K562 (cell line): ENCODE results near the gene AAR2. TPM values are rescaled to one million over a fixed set of nuclear protein-coding genes. Genes with fewer than 3 reads are reported as not detected.

Experiments used
- ATAC-seq: fragments of 200-7000 bp; cut with Tn5 transposase; 3 replicates; pipeline ENCODE4 v1.9.1; 2020; ENCODE audit warnings: moderate library complexity
- BruUV-seq: library from RNA; stranded (reverse); fragments of 400-500 nt; replicated peaks from 2 replicates; lab custom pipeline; 2021; lab: Mats Ljungman, UMichigan
- CTCF ChIA-PET: fragments of 300-600 bp; formaldehyde crosslinking; extraction: SDS; loops from one replicate; lab custom pipeline; 2021; ENCODE audit warnings: low intra/inter-chr PET ratio; lab: Yijun Ruan, JAX
- POLR2A ChIA-PET: fragments of 300-600, 350-650 bp; sonication (Branson Sonifier 250); formaldehyde crosslinking; extraction: SDS; loops from one replicate; lab custom pipeline; 2021; ENCODE audit warnings: antibody characterized with exemption, inconsistent platforms; lab: Yijun Ruan, JAX
- DNase-seq, 4 experiments: peaks; one replicate each; pipeline versions ENCODE4 v3.0.0 to v3.0.0-alpha.2; 2011 to 2018; ENCODE audit warnings: low spot score in 3 of 4, mixed read lengths in 3 of 4; ENCODE audit errors: extremely low read depth in 1 of 4
- FAIRE-seq: peaks from 2 replicates; lab custom pipeline; 2011; peaks lifted over from hg19 to GRCh38; lab: Jason Lieb, UNC
- H2AFZ ChIP-seq: 2 replicates; pipeline ENCODE4 v1.6.0; 2011; ENCODE audit warnings: low read depth, low read length, control low read depth, inconsistent platforms
- H3K27ac ChIP-seq: fragments of 200-600 bp; 3 replicates; pipeline ENCODE4 v1.8.0; 2011; ENCODE audit warnings: low read depth, mild to moderate bottlenecking, control low read depth, inconsistent platforms, low read length, moderate library complexity, mixed read lengths; ENCODE audit errors: extremely low read depth
- H3K27me3 ChIP-seq, 2 experiments: fragments of 300-600 bp in 1 of 2; 2 replicates in 1 of 2; 3 replicates in 1 of 2; pipeline versions ENCODE4 v1.6.0 to v1.8.0; 2011; ENCODE audit warnings: inconsistent platforms in 2 of 2, low read length in 2 of 2, mild to moderate bottlenecking in 1 of 2, mixed read lengths in 1 of 2, moderate library complexity in 1 of 2; ENCODE audit not compliant: control insufficient read depth in 2 of 2, insufficient read depth in 2 of 2
- H3K36me3 ChIP-seq: fragments of 300-600 bp; 3 replicates; pipeline ENCODE4 v1.8.0; 2011; ENCODE audit warnings: mild to moderate bottlenecking, low read length, inconsistent platforms; ENCODE audit not compliant: control insufficient read depth, insufficient read depth
- H3K4me1 ChIP-seq, 2 experiments: fragments of 200-600 bp in 1 of 2; replicated peaks in 1 of 2; 2 replicates in 1 of 2; 3 replicates in 1 of 2; pipeline versions ENCODE4 v1.5.1 to v1.8.0; 2011; ENCODE audit warnings: inconsistent platforms in 2 of 2, low read length in 2 of 2, mild to moderate bottlenecking in 1 of 2, mixed read lengths in 1 of 2, moderate library complexity in 1 of 2; ENCODE audit not compliant: control insufficient read depth in 2 of 2, insufficient read depth in 2 of 2
- H3K4me2 ChIP-seq: 2 replicates; pipeline ENCODE4 v1.6.1; 2011; ENCODE audit warnings: low read length, control low read depth, inconsistent platforms, mixed read lengths; ENCODE audit not compliant: insufficient read depth
- H3K4me3 ChIP-seq: fragments of 200-600 bp; sonication (generic), shearing (Covaris generic); 2 replicates; pipeline ENCODE4 v1.5.1; 2016; ENCODE audit warnings: control low read depth, inconsistent platforms
- H3K79me2 ChIP-seq: fragments of 200-600 bp; 3 replicates; pipeline ENCODE4 v1.8.0; 2011; ENCODE audit warnings: low read length, inconsistent platforms; ENCODE audit not compliant: control insufficient read depth, insufficient read depth
- H3K9ac ChIP-seq, 2 experiments: 2 replicates each; pipeline versions ENCODE4 v1.6.0 to v1.6.1; 2011; ENCODE audit warnings: low read depth in 2 of 2, low read length in 2 of 2, control low read depth in 1 of 2, inconsistent platforms in 1 of 2, mild to moderate bottlenecking in 1 of 2, mixed read lengths in 1 of 2; ENCODE audit not compliant: insufficient read depth in 1 of 2
- H3K9me1 ChIP-seq: one replicate; pipeline ENCODE4 v1.6.0; 2011; ENCODE audit warnings: inconsistent platforms, mild to moderate bottlenecking, low read length, moderate library complexity; ENCODE audit not compliant: control insufficient read depth, insufficient read depth
- H3K9me3 ChIP-seq: replicated peaks from 2 replicates; pipeline ENCODE4 v1.5.1; 2011; ENCODE audit warnings: low read depth, low read length, inconsistent platforms; ENCODE audit not compliant: control insufficient read depth, insufficient read depth
- H4K20me1 ChIP-seq: replicated peaks from 2 replicates; pipeline ENCODE4 v1.6.1; 2011; ENCODE audit warnings: low read length, inconsistent platforms, mixed read lengths; ENCODE audit not compliant: control insufficient read depth, insufficient read depth
- ESRRA ChIP-seq: fragments of 450-650 bp; IDR thresholded peaks from 2 replicates; pipeline ENCODE4 v1.6.1; 2014; ENCODE audit warnings: low read depth, mild to moderate bottlenecking, moderate library complexity, borderline replicate concordance
- FOXP1 ChIP-seq: sonication (generic); formaldehyde crosslinking; IDR thresholded peaks from 2 replicates; pipeline ENCODE4 v1.8.0; 2022; ENCODE audit warnings: mild to moderate bottlenecking, missing genetic modification reagents
- HMG20A ChIP-seq: fragments of 450-650 bp; formaldehyde crosslinking; conservative IDR thresholded peaks from 2 replicates; pipeline ENCODE4 v1.4.0; 2020; ENCODE audit warnings: mild to moderate bottlenecking, mixed read lengths
- MCM7 ChIP-seq, 2 experiments: fragments of 450-650 bp; IDR thresholded peaks; 2 replicates each; pipeline ENCODE4 v1.6.1; 2016 to 2018
- NR3C1 ChIP-seq: sonication (generic); formaldehyde crosslinking; IDR thresholded peaks from 2 replicates; pipeline ENCODE4 v1.8.1; 2022; ENCODE audit warnings: missing genetic modification reagents
- PHF21A ChIP-seq: fragments of 450-650 bp; IDR thresholded peaks from 2 replicates; pipeline ENCODE4 v1.6.1; 2017; ENCODE audit warnings: low read depth, borderline replicate concordance
- PML ChIP-seq: IDR thresholded peaks from 2 replicates; pipeline ENCODE4 v1.6.1; 2012; ENCODE audit warnings: low read length, inconsistent platforms
- POLR2AphosphoS2 ChIP-seq: IDR thresholded peaks from 2 replicates; pipeline ENCODE4 v1.6.1; 2012; ENCODE audit warnings: low read length, improper control_type of control experiment
- SMC3 ChIP-seq: conservative IDR thresholded peaks from 2 replicates; pipeline ENCODE4 v1.6.1; 2011; ENCODE audit warnings: low read depth, low read length, improper control_type of control experiment; ENCODE audit not compliant: insufficient read depth
- STAG1 ChIP-seq: sonication (generic); formaldehyde crosslinking; IDR thresholded peaks from 2 replicates; pipeline ENCODE4 v1.5.0; 2020; ENCODE audit warnings: missing genetic modification reagents, borderline replicate concordance
- TFAM ChIP-seq: fragments of 250-450 bp; sonication (Bioruptor Pico); conservative IDR thresholded peaks from 2 replicates; pipeline ENCODE4 v1.5.0; 2021; ENCODE audit warnings: mild to moderate bottlenecking, moderate library complexity
- TRIM28 ChIP-seq: fragments of 450-650 bp; IDR thresholded peaks from 2 replicates; pipeline ENCODE4 v1.6.1; 2017
- ZBED1 ChIP-seq: IDR thresholded peaks from 2 replicates; pipeline ENCODE4 v1.6.1; 2014
- ZKSCAN1 ChIP-seq: fragments of 150-350 bp; IDR thresholded peaks from 2 replicates; pipeline ENCODE4 v1.6.1; 2016; ENCODE audit warnings: low read depth, low read length
- ZNF263 ChIP-seq: sonication (generic); formaldehyde crosslinking; IDR thresholded peaks from 2 replicates; pipeline ENCODE4 v1.8.0; 2022; ENCODE audit warnings: mild to moderate bottlenecking, missing genetic modification reagents, borderline replicate concordance
- ZNF354B ChIP-seq: fragments of 250-450 bp; sonication (Bioruptor Pico); IDR thresholded peaks from 2 replicates; pipeline ENCODE4 v1.4.0; 2020
- ZNF583 ChIP-seq: fragments of 250-450 bp; sonication (Bioruptor Pico); IDR thresholded peaks from 2 replicates; pipeline ENCODE4 v1.4.0; 2020
- WGBS: fragments of 100-300 bp; shearing (Covaris generic); methylation state at CpG from one replicate; pipeline ENCODE4 v1.1.6; 2016; ENCODE audit warnings: low coverage, mixed read lengths; ENCODE audit not compliant: insufficient coverage; ENCODE audit errors: missing lambda C conversion rate; 5-methylcytosine and 5-hydroxymethylcytosine counted together
- in situ Hi-C: fragments of 300-500 bp; cut with MboI; formaldehyde crosslinking; loops from 4 replicates; pipeline ENCODE4 v1.15.0; 2018; ENCODE audit warnings: inconsistent platforms, mixed read lengths
- intact Hi-C: fragments of 100-400 bp; cut with micrococcal nuclease; formaldehyde crosslinking; loops from 2 replicates; pipeline ENCODE4 v1.14.2; 2022
- polyA plus RNA-seq, 8 experiments: library from polyadenylated mRNA; depleted of rRNA in 4 of 8; stranded (reverse) in 5 of 8; unstranded in 3 of 8; fragments of >200 nt; fragmentation: Nextera tagmentation in 2 of 8; fragmentation: Illumina TruSeq in 1 of 8; extraction: Ambion mirVana in 2 of 8; extraction: Trizol in 1 of 8; gene quantifications; 2 replicates each; pipeline versions ENCODE4 v1.2.1 to v1.2.3, GENCODE V29; 2011 to 2014; ENCODE audit warnings: inconsistent platforms in 1 of 8, missing spikeins in 1 of 8
- total RNA-seq, 7 experiments: library from RNA; depleted of rRNA in 6 of 7; stranded (reverse); fragments of >200 nt in 6 of 7; fragmentation: Illumina TruSeq in 2 of 7; extraction: Trizol in 2 of 7; gene quantifications; 2 replicates each; pipeline versions ENCODE4 v1.2.1 to v1.2.3, GENCODE V29; 2011 to 2021; ENCODE audit warnings: low replicate concordance in 1 of 7
- TF ChIP-seq, protein P1 (sequence below): IDR thresholded peaks from 2 replicates; pipeline ENCODE4 v1.6.1; 2011; ENCODE audit not compliant: insufficient read length; ENCODE audit errors: extremely low read depth
- TF ChIP-seq, protein P2 (sequence below): sonication (generic); formaldehyde crosslinking; IDR thresholded peaks from 2 replicates; pipeline ENCODE4 v1.5.0; 2020; ENCODE audit warnings: missing genetic modification reagents
- TF ChIP-seq, protein P3 (sequence below): sonication (generic); formaldehyde crosslinking; IDR thresholded peaks from 2 replicates; pipeline ENCODE4 v1.9.0; 2022; ENCODE audit warnings: mild to moderate bottlenecking, missing genetic modification reagents
- TF ChIP-seq, protein P4 (sequence below): IDR thresholded peaks from 2 replicates; pipeline ENCODE4 v1.6.1; 2016; ENCODE audit warnings: missing genetic modification characterization, missing compliant biosample characterization

AAR2 gene
- total and polyA plus RNA-seq, 9 of the 15 experiments (the other 6 are each of a cell fraction or from before 2014, with no cell fraction given) = 6.5 to 36.2 (median 24.7) TPM

DNA sequence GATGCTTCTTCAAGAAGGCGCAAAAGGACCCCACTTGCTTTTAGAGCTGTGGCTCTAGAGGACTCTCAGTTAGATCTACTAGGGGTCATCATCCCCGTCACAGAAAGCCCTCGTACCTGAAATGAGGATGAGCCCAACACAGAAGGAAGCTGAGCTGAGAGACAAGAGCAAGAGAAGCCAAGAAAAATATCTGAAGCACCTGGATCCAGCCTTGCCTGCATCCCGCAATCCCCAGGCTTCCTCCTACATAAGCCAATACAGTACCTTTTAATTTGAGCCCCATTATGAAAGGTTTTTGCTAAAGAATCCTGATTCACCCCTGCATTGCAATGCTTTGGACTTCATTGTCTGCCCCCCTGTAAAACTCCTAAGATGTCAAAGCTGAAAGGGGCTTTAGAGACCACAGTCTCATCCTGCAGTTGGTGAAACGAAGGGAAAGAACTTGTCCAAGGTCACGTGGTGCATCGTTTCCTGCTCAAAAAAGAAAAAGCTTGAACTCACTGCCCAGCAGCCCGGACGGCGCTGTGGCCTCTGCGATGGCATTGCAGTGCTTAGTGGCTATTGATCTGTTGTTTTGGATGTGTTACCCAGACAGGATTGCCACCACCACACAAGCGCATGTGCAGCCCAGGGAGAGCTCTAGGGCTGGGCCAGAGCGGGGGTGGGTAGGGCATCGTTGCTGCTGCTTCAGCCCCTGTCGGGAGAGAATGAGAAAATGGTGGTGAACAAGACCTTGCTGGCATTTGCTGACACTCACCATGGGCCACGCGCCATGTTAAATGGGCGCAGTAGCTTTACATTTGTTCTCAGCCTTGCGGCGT is 28.4 kb downstream of the AAR2 start:
- H3K4me1 ChIP-seq = peaks cover 0 to 7% of the 10 kb centered on the region in 2 experiments; a peak in 2 of 5 replicates
- peaks cover 18% of the 10 kb centered on the region; the same call in 1 of the 2 replicates for H4K20me1 ChIP-seq
- no peaks in the 10 kb centered on the region for H3K36me3 ChIP-seq
- H3K27me3 ChIP-seq = peaks cover 38 to 75% of the 10 kb centered on the region in 2 experiments; a peak in 4 of 5 replicates
- ChIA-PET CTCF (no interaction called here), POLR2A (interaction anchor here (0.7 to 1.3 kb wide), 2 partner anchors 11 to 20 kb away, joined by 3 to 4 read pairs; no protein-coding TSS in a partner anchor)
- FAIRE-seq (no peak), ATAC-seq (no peak), DNase-seq (no peak)
- in situ Hi-C loops (no loop called here), intact Hi-C loops (no loop called here)
- BruUV-seq = no TSS peak
- WGBS = 13% methylated on average over 20 of the region's 20 CpGs
- no peak overlapping the region for H3K27ac ChIP-seq
- no peak overlapping the region; a peak in 1 of 4 replicates for H3K9ac ChIP-seq
- no peak overlapping the region for H2AFZ ChIP-seq
- H3K9me1 ChIP-seq = no peaks in the 10 kb centered on the region
- no peaks in the 10 kb centered on the region for H3K9me3 ChIP-seq
- H3K4me2 ChIP-seq = no peak overlapping the region
- H3K79me2 ChIP-seq = no peaks in the 10 kb centered on the region
- no peak overlapping the region for H3K4me3 ChIP-seq
- TF ChIP-seq TFAM (CRISPR knock-in tag) (no peak), TRIM28 (no peak), PML (no peak), SMC3 (no peak), STAG1 (no peak), POLR2AphosphoS2 (no peak), ESRRA (no peak), HMG20A (CRISPR knock-in tag) (no peak), ZNF583 (no peak), PHF21A (no peak), MCM7 (IDR thresholded peaks at IDR 0.05) (no peak), NR3C1 (CRISPR knock-in tag) (no peak), ZNF354B (no peak), FOXP1 (CRISPR knock-in tag) (no peak), ZBED1 (no peak), ZNF263 (CRISPR knock-in tag) (no peak), ZKSCAN1 (no peak)
- TF ChIP-seq, protein P1, sequence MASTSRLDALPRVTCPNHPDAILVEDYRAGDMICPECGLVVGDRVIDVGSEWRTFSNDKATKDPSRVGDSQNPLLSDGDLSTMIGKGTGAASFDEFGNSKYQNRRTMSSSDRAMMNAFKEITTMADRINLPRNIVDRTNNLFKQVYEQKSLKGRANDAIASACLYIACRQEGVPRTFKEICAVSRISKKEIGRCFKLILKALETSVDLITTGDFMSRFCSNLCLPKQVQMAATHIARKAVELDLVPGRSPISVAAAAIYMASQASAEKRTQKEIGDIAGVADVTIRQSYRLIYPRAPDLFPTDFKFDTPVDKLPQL = no peak
- TF ChIP-seq, protein P2, sequence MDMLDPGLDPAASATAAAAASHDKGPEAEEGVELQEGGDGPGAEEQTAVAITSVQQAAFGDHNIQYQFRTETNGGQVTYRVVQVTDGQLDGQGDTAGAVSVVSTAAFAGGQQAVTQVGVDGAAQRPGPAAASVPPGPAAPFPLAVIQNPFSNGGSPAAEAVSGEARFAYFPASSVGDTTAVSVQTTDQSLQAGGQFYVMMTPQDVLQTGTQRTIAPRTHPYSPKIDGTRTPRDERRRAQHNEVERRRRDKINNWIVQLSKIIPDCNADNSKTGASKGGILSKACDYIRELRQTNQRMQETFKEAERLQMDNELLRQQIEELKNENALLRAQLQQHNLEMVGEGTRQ (CRISPR knock-in tag) = peak; percentile 68
- TF ChIP-seq, protein P3, sequence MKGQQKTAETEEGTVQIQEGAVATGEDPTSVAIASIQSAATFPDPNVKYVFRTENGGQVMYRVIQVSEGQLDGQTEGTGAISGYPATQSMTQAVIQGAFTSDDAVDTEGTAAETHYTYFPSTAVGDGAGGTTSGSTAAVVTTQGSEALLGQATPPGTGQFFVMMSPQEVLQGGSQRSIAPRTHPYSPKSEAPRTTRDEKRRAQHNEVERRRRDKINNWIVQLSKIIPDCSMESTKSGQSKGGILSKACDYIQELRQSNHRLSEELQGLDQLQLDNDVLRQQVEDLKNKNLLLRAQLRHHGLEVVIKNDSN (CRISPR knock-in tag) = peak; percentile 69
- TF ChIP-seq, protein P4, sequence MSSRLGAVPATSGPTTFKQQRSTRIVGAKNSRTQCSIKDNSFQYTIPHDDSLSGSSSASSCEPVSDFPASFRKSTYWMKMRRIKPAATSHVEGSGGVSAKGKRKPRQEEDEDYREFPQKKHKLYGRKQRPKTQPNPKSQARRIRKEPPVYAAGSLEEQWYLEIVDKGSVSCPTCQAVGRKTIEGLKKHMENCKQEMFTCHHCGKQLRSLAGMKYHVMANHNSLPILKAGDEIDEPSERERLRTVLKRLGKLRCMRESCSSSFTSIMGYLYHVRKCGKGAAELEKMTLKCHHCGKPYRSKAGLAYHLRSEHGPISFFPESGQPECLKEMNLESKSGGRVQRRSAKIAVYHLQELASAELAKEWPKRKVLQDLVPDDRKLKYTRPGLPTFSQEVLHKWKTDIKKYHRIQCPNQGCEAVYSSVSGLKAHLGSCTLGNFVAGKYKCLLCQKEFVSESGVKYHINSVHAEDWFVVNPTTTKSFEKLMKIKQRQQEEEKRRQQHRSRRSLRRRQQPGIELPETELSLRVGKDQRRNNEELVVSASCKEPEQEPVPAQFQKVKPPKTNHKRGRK (tag) = no peak
